Motor neuron (in vitro differentiated cells): ENCODE measurements around the gene SOX10. TPM values are rescaled to one million over a fixed set of nuclear protein-coding genes. Genes with fewer than 3 reads are reported as not detected.

ENCODE experiments used
- ATAC-seq, 8 experiments: fragments of 200-7000 bp; cut with Tn5 transposase; replicated peaks in 6 of 8; 2 replicates each; pipeline ENCODE4 v1.8.0; 2021; ENCODE audit warnings: mild to moderate bottlenecking in 8 of 8, moderate library complexity in 8 of 8
- H3K27ac ChIP-seq, 2 donors: fragments of 250-450 bp; sonication (Bioruptor Pico); 2 replicates each; pipeline ENCODE4 v1.9.0; 2021; ENCODE audit warnings: antibody characterized with exemption in 2 of 2, mild to moderate bottlenecking in 2 of 2, moderate library complexity in 1 of 2
- H3K4me1 ChIP-seq, 2 donors: fragments of 250-450 bp; sonication (Bioruptor Pico); replicated peaks in 1 of 2; 2 replicates each; pipeline ENCODE4 v1.6.1; 2021; ENCODE audit warnings: antibody characterized with exemption in 2 of 2, mild to moderate bottlenecking in 2 of 2, moderate library complexity in 1 of 2
- H3K4me3 ChIP-seq, 5 donors: fragments of 250-450 bp; sonication (Bioruptor Pico); 2 replicates each; pipeline ENCODE4 v1.9.0; 2021; ENCODE audit warnings: antibody characterized with exemption in 5 of 5, mild to moderate bottlenecking in 5 of 5, moderate library complexity in 4 of 5
- WGBS, 10 experiments: fragments of 450-650 bp; shearing (Covaris generic); methylation state at CpG; one replicate each; pipeline ENCODE4 v1.0.0; 2022; 5-methylcytosine and 5-hydroxymethylcytosine counted together
- in situ Hi-C, 9 experiments: fragments of 400-800 bp; cut with MboI; loops; one replicate each; pipeline ENCODE4 v1.15.0; 2021; ENCODE audit warnings: low sequenced_read_pairs in 9 of 9, low pct_unique_long_range_greater_than_20kb in 2 of 9; ENCODE audit not compliant: unreplicated experiment in 9 of 9
- total RNA-seq, 8 experiments: library from RNA; unstranded; fragments of 300-600 nt; gene quantifications; 2 replicates each; pipeline versions ENCODE4 v1.2.3 to v1.2.4, GENCODE V29; 2022

Gene SOX10
- total RNA-seq, 8 experiments from 2014 or later, result 0.20 to 1.3 (median 0.42) TPM

DNA sequence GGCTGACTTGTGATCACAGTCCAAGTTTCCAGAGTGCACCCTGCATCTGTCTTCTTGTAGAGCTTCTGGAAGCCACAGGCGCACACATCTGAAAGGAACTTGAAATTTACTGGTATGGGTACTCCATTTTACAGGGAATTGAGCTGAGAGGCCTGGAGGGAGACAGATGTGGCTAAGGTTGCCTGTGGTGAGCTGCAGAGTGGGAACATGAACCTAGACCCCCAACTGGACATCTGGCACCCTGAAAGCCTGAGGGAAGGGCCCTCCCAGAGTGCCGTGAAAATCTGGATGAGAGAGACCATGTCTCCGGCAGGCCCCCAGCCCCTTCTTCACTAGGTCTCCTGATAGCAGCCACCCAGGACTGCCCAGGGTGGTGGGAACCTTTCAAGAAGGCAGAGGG is 22.6 kb upstream of the SOX10 start:
- H3K27ac ChIP-seq, result no peak overlapping the region
- 67 to 100% (median 95%) methylated on average over 1 to 2 of the region's 3 CpGs; no CpG with 5 or more reads in 4 of the 10 experiments for WGBS, 10 experiments
- in situ Hi-C loops, result no loop called here
- H3K4me3 ChIP-seq, result no peak overlapping the region
- no peaks in the 10 kb centered on the region for H3K4me1 ChIP-seq
- no peak for ATAC-seq

DNA sequence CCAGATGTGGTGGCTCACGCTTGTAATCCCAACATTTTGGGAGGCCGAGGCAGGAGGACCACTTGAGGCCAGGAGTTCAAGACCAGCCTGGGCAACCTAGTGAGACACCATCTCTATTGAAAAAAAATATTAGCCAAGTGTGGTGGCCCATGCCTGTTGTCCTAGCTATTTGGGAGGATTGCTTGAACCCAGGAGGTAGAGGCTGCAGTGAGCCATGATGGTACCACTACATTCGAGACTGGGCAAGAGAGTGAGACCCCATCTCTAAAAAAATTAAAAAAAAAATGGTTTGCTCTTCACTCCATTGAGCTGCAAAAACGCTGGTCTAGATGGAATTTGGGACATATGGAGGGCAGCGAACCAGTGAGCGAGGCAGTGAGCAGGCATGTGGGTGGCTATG is 21.6 kb upstream of the SOX10 start:
- H3K27ac ChIP-seq, result no peak overlapping the region
- in situ Hi-C loops, result no loop called here

DNA sequence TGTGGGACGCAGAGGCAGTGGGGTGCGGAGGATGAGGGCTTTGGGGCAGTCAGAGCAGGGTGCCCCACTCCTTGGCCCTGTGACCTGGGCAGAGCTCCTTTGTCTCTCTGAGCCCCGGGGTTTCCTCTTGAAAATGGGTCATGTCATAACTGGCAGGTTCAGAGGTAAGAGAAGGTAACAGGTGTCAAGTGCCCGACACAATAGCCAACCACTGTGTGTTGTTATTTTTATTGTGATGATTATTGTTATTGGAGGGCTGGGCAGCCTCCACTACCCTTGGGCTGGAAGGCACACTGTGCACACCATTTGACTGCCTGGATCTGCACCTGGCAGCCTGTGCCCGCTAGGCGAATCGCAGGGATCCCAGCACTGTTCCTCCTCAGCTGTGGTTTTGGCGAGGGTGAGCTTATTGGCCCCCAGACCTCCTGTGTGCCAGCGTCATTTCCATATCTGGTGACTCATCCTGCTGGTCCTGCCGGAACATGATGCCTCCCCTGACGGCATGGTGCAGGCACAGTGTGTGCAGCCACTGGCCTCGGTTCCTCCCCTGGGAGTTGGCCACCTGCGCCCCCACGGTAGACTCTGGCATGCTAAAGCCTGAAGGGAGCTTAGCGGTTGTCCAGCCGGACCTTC is 15.4 kb upstream of the SOX10 start:
- H3K27ac ChIP-seq, result no peak overlapping the region
- peak; percentile 42 to 91 (median 54) for ATAC-seq
- in situ Hi-C loops, result no loop called here
- 54 to 100% (median 67%) methylated on average over 1 to 11 of the region's 16 CpGs; no CpG with 5 or more reads in 4 of the 10 experiments for WGBS, 10 experiments
- no peak overlapping the region for H3K4me3 ChIP-seq
- H3K4me1 ChIP-seq, result peaks cover 12 to 19% of the 10 kb centered on the region in 2 donors

More for the DNA sequence above, 21.6 kb upstream of the SOX10 start:
- 46 to 91% (median 73%) methylated on average over 2 to 5 of the region's 6 CpGs; no CpG with 5 or more reads in 4 of the 10 experiments for WGBS, 10 experiments
- no peak overlapping the region for H3K4me3 ChIP-seq
- H3K4me1 ChIP-seq, result no peaks in the 10 kb centered on the region
- no peak for ATAC-seq

GRCh38 chr22:37999236-37999635 is 14.9 kb upstream of the SOX10 start:
- H3K4me1 ChIP-seq, result peaks cover 12 to 19% of the 10 kb centered on the region in 2 donors
- peak in 3 of 8 experiments; percentile 9 to 46 (median 23) for ATAC-seq
- H3K4me3 ChIP-seq, result no peak overlapping the region
- WGBS, 10 experiments, result 0 to 100% (median 67%) methylated on average over 1 to 5 of the region's 10 CpGs; no CpG with 5 or more reads in 3 of the 10 experiments
- H3K27ac ChIP-seq, result no peak overlapping the region
- in situ Hi-C loops, result no loop called here

DNA sequence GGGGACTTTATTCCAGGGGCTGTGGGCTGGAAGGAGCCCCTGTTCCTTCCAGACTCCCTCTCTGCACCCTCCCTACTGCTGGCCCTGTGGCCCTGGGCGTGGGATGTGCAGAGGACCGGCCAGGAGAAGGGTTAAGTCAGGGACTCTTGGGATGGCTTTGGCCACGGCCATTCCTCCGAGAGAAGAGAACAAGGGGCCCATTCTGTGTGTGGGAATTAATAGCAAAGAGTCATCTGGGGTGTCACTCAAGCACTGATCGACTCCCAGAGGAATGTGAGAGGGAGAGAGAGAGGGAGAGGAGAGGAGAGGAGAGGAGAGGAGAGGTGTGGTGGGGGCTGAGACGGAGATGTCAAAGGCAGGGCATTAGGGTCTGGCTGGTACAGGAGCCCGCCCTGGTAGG is 14.2 kb upstream of the SOX10 start:
- Histone ChIP-seq H3K27ac (no peak overlapping the region), H3K4me1 (peaks cover 12 to 19% of the 10 kb centered on the region in 2 donors), H3K4me3 (no peak overlapping the region)
- peak in 5 of 8 experiments; percentile 19 to 44 (median 28) for ATAC-seq
- WGBS, 10 experiments, result 80 to 100% methylated on average over 1 to 2 of the region's 7 CpGs; no CpG with 5 or more reads in 8 of the 10 experiments
- in situ Hi-C loops, result no loop called here

DNA sequence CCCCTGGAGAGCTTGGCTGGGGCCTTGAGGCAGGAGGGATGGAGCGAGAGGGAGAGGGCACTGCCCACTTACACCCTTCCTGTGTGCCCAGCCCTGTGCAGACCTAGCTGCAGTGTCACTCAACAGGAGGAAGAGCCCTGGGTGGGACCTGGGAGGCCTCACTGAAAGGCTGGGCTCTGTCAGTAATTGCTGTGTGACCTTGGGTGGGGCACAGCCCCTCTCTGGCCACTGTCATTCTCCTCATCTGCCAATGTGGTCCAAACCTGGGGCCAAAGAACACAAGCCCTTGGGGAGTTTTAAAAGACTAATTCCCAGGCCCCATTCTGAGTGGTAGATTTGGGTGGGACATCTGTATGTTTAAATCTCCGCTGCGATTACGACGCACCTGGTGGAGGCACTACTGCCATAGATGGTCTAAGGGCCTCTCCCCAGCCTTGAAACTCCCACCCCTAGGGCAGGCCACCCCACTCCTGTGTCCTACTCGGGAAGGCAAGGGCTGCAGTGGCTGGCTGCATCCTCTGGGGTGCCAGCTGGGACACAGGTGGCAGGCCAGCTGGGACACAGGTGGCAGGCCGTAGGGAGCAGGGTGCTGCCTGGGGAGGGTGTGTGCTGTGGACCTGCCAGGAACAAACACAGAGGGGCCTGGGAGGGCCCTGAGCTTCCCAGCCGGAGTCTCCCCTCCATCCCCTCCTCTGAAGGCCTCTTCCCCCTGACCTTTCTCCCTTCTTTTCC is 12.3 kb upstream of the SOX10 start:
- peak in 6 of 8 experiments; percentile 12 to 48 (median 13) for ATAC-seq
- H3K27ac ChIP-seq, result no peak overlapping the region

GRCh38 chr22:37996079-37996478 is 11.7 kb upstream of the SOX10 start:
- Histone ChIP-seq H3K4me1 (peaks cover 12 to 19% of the 10 kb centered on the region in 2 donors), H3K4me3 (no peak overlapping the region), H3K27ac (no peak overlapping the region)
- in situ Hi-C loops, result no loop called here
- WGBS, 10 experiments, result no CpG with 5 or more reads among the region's 4 CpGs
- ATAC-seq, result no peak

More for the DNA sequence above, 12.3 kb upstream of the SOX10 start:
- Histone ChIP-seq H3K4me3 (no peak overlapping the region), H3K4me1 (peaks cover 12 to 19% of the 10 kb centered on the region in 2 donors)
- WGBS, 10 experiments, result 63 to 96% (median 80%) methylated on average over 1 to 5 of the region's 8 CpGs; no CpG with 5 or more reads in 7 of the 10 experiments
- in situ Hi-C loops, result no loop called here

GRCh38 chr22:37995460-37995859 is 11.1 kb upstream of the SOX10 start:
- ATAC-seq, result no peak
- 50 to 100% (median 88%) methylated on average over 1 to 4 of the region's 4 CpGs; no CpG with 5 or more reads in 1 of the 10 experiments for WGBS, 10 experiments
- no peak overlapping the region for H3K27ac ChIP-seq
- peaks cover 12 to 19% of the 10 kb centered on the region in 2 donors for H3K4me1 ChIP-seq
- H3K4me3 ChIP-seq, result no peak overlapping the region
- in situ Hi-C loops, result no loop called here

DNA sequence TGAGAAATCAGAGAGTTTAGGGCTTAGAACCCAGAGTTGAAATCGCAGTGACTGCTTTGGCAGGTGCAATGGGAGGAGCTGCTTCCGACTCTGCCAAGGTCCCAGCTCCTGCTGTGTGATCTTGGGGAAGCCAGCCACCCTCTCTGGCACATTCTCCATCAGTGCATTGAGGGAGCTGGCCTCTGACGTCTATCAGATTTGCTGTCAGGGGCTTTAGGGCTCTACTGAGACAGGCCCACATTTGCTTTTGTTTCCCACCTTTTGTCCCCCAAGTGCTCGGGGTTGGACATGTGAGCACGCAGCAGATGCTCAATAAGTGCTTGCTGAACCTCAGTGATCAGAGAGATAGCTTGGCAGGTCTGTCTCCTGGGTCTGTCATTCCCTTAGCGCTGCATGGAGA is 10.6 kb upstream of the SOX10 start:
- no peak overlapping the region for H3K27ac ChIP-seq
- 40 to 93% (median 80%) methylated on average over 1 to 5 of the region's 6 CpGs; no CpG with 5 or more reads in 2 of the 10 experiments for WGBS, 10 experiments
- no peak for ATAC-seq
- in situ Hi-C loops, result no loop called here
- no peak overlapping the region for H3K4me3 ChIP-seq
- H3K4me1 ChIP-seq, result peaks cover 12 to 19% of the 10 kb centered on the region in 2 donors

DNA sequence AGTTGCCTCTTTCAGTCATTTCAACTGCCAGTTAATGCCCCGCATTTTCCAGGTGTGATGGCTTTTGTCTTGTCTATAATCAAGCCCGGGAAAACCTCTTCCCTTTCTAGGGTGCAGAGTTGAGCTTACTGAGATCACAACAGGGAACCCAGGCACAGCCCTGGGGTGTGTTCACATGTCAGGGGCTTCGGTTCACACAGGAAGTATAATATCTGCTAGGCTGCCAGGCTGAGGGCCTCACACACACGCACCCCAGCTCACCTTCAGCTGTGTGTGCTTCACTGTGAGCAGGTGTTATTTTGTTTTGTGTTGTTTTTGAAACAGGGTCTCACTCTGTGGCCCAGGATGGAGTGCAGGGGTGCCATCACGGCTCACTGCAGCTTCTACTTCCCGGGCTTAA is 9.7 kb upstream of the SOX10 start:
- Histone ChIP-seq H3K27ac (no peak overlapping the region), H3K4me1 (peaks cover 12 to 19% of the 10 kb centered on the region in 2 donors), H3K4me3 (no peak overlapping the region)
- WGBS, 10 experiments, result 73 to 95% (median 85%) methylated on average over 2 to 4 of the region's 6 CpGs; no CpG with 5 or more reads in 4 of the 10 experiments
- in situ Hi-C loops, result no loop called here
- no peak for ATAC-seq

DNA sequence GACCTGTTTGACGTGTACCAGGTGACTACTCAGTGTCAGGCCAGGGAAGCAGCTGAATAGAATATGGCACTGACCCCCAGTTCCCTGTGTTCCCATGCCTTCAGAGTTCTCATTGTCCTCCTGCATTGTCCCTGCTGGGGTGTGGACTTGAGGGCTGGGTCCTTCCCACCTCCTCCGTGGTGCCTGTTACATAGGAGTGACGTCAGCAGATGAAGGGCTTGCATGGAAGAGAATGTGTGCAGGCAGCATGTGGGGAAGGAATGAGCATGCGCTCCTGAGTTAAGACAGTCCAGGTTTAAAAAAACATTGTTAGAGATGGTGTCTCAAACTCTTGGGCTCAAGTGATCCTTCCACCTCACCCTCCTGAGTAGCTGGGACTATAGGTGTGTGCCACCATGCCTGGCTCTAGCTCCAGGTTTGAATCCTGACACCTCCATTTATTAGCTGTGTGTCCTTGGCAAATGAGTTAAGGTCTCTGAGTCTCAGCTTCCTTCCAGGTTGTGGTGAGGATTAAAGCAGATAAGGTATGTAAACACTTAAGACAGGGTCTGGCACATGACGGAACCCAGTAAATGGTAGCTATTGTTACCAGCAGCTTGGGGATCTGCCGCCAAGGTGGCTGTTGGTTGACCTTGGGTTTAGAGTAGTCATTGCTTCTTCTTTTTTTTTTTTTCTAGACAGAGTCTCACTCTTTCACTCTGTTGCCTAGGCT is 7.5 kb upstream of the SOX10 start:
- no peaks in the 10 kb centered on the region for H3K4me1 ChIP-seq
- no peak overlapping the region for H3K4me3 ChIP-seq
- in situ Hi-C loops, result no loop called here
- WGBS, 10 experiments, result 50 to 100% (median 93%) methylated on average over 2 to 4 of the region's 6 CpGs; no CpG with 5 or more reads in 2 of the 10 experiments
- peak in 3 of 8 experiments; percentile 15 to 39 (median 34) for ATAC-seq
- no peak overlapping the region for H3K27ac ChIP-seq

DNA sequence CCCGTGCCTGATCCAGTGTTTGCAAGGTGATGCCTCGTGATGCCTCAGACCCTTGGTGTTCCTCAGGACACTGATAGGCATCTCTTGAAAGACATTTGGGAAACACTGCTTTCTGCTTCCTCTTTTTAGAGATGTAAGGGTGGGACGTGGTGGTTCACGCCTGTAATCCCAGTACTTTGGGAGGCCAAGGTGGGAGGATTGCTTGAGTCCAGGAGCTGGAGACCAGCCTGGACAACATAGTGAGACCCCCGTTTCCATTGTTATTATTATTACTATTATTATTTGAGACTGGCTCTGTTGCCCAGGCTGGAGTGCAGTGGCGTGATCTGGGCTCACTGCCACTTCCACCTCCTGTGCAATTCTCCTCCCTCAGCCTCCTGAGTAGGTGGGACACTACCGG is 6.5 kb upstream of the SOX10 start:
- in situ Hi-C loops, result no loop called here
- no peak overlapping the region for H3K4me3 ChIP-seq
- WGBS, 10 experiments, result 73 to 100% (median 92%) methylated on average over 1 to 5 of the region's 7 CpGs; no CpG with 5 or more reads in 4 of the 10 experiments
- no peaks in the 10 kb centered on the region for H3K4me1 ChIP-seq
- no peak overlapping the region for H3K27ac ChIP-seq
- no peak for ATAC-seq

GRCh38 chr22:37990301-37990700 is 5.9 kb upstream of the SOX10 start:
- in situ Hi-C loops, result no loop called here
- Histone ChIP-seq H3K27ac (no peak overlapping the region), H3K4me1 (no peaks in the 10 kb centered on the region), H3K4me3 (no peak overlapping the region)
- ATAC-seq, result no peak
- 40 to 100% (median 83%) methylated on average over 1 to 2 of the region's 5 CpGs; no CpG with 5 or more reads in 3 of the 10 experiments for whole genome bisulfite sequencing, 10 experiments
